HEK293T (cell line): ENCODE data around the gene MYO1H.
"Not testable (repeated sequence)": the region's sequence is repeated elsewhere in the genome, so short reads cannot be mapped to it uniquely, and the experiment has no call there.

Experiments
- CTCF ChIA-PET: fragments of 350-600 bp; formaldehyde crosslinking; extraction: SDS; loops from one replicate; lab custom pipeline; 2021; ENCODE audit warnings: antibody characterized with exemption, inconsistent platforms; lab: Yijun Ruan, JAX
- POLR2A ChIA-PET: fragments of 350-600 bp; formaldehyde crosslinking; extraction: SDS; loops from one replicate; lab custom pipeline; 2020; ENCODE audit warnings: antibody characterized with exemption, inconsistent platforms; lab: Yijun Ruan, JAX
- DNase-seq: peaks from one replicate; pipeline ENCODE4 v3.0.0; 2012; ENCODE audit warnings: mixed read lengths; ENCODE audit errors: extremely low spot score
- ARNT ChIP-seq: fragments of 450-650 bp; IDR thresholded peaks from 2 replicates; pipeline ENCODE4 v1.6.1; 2017; ENCODE audit warnings: mild to moderate bottlenecking
- BHLHE40 ChIP-seq: fragments of 450-650 bp; IDR thresholded peaks from 2 replicates; pipeline ENCODE4 v1.6.1; 2016; ENCODE audit warnings: mild to moderate bottlenecking, moderate library complexity, borderline replicate concordance
- CTBP1 ChIP-seq: fragments of 450-650 bp; IDR thresholded peaks from 2 replicates; pipeline ENCODE4 v1.6.1; 2016; ENCODE audit warnings: borderline replicate concordance
- ELF4 ChIP-seq: fragments of 450-650 bp; IDR thresholded peaks from 2 replicates; pipeline ENCODE4 v1.6.1; 2017; ENCODE audit warnings: antibody characterized with exemption
- FOXA1 ChIP-seq: fragments of 450-650 bp; IDR thresholded peaks from 2 replicates; pipeline ENCODE4 v1.6.1; 2016; ENCODE audit warnings: mild to moderate bottlenecking
- FOXK2 ChIP-seq: fragments of 450-650 bp; IDR thresholded peaks from 2 replicates; pipeline ENCODE4 v1.6.1; 2016; ENCODE audit warnings: mild to moderate bottlenecking
- FOXM1 ChIP-seq: fragments of 450-650 bp; IDR thresholded peaks from 2 replicates; pipeline ENCODE4 v1.6.1; 2017; ENCODE audit warnings: mild to moderate bottlenecking, borderline replicate concordance
- HDGF ChIP-seq: fragments of 450-650 bp; IDR thresholded peaks from 2 replicates; pipeline ENCODE4 v1.6.1; 2017; ENCODE audit warnings: antibody characterized with exemption, borderline replicate concordance
- L3MBTL2 ChIP-seq: fragments of 450-650 bp; conservative IDR thresholded peaks from 2 replicates; pipeline ENCODE4 v1.6.1; 2016; ENCODE audit warnings: mild to moderate bottlenecking
- LEF1 ChIP-seq: fragments of 450-650 bp; IDR thresholded peaks from 2 replicates; pipeline ENCODE4 v1.6.1; 2017; ENCODE audit warnings: mild to moderate bottlenecking, borderline replicate concordance
- NFRKB ChIP-seq: fragments of 450-650 bp; IDR thresholded peaks from 2 replicates; pipeline ENCODE4 v1.6.1; 2016; ENCODE audit warnings: mild to moderate bottlenecking, moderate library complexity
- PKNOX1 ChIP-seq: fragments of 450-650 bp; IDR thresholded peaks from 2 replicates; pipeline ENCODE4 v1.6.1; 2016
- SP1 ChIP-seq: fragments of 450-650 bp; IDR thresholded peaks from 2 replicates; pipeline ENCODE4 v1.6.1; 2017
- SUZ12 ChIP-seq: fragments of 450-650 bp; IDR thresholded peaks from 2 replicates; pipeline ENCODE4 v1.6.1; 2016; ENCODE audit warnings: mild to moderate bottlenecking
- TARDBP ChIP-seq: fragments of 450-650 bp; IDR thresholded peaks from 2 replicates; pipeline ENCODE4 v1.6.1; 2016
- ZNF384 ChIP-seq: fragments of 450-650 bp; IDR thresholded peaks from 2 replicates; pipeline ENCODE4 v1.6.1; 2016

Gene MYO1H

GRCh38 chr12:109436188-109436560 is 88.5 kb downstream of the MYO1H start:
- CTCF ChIA-PET, result interaction anchor here (1.6 kb wide), 1 partner anchor 8 kb away, joined by 4 read pairs; no protein-coding TSS in a partner anchor
- POLR2A ChIA-PET, result no interaction called here
- TF ChIP-seq CTBP1 (no peak), LEF1 (no peak), FOXM1 (no peak), HDGF (no peak), FOXK2 (no peak), FOXA1 (no peak), BHLHE40 (no peak), TARDBP (no peak), ZNF384 (no peak), SUZ12 (no peak), PKNOX1 (no peak), ARNT (no peak), L3MBTL2 (no peak)
- no peak for DNase-seq

GRCh38 chr12:109439181-109439580 is 91.5 kb downstream of the MYO1H start:
- CTCF ChIA-PET, result interaction anchor here (1.8 kb wide), 1 partner anchor 11 kb away, joined by 5 read pairs; no protein-coding TSS in a partner anchor
- TF ChIP-seq HDGF (no peak), TARDBP (no peak)
- no peak for DNase-seq
- POLR2A ChIA-PET, result no interaction called here

GRCh38 chr12:109439951-109440350 is 92.3 kb downstream of the MYO1H start:
- POLR2A ChIA-PET, DNase-seq: not testable (repeated sequence)
- CTCF ChIA-PET, result interaction anchor here (1.8 kb wide), 1 partner anchor 12 kb away, joined by 5 read pairs; no protein-coding TSS in a partner anchor

GRCh38 chr12:109440851-109441490 is 93.3 kb downstream of the MYO1H start:
- no peak for DNase-seq
- ChIA-PET CTCF (interaction anchor here (1.8 kb wide), 1 partner anchor 13 kb away, joined by 5 read pairs; no protein-coding TSS in a partner anchor), POLR2A (no interaction called here)
- no peak for TF ChIP-seq FOXK2
- TF ChIP-seq BHLHE40, result no peak

GRCh38 chr12:109443794-109444193 is 96.1 kb downstream of the MYO1H start:
- CTCF ChIA-PET, result interaction anchor here (0.9 kb wide), 1 partner anchor 11 kb away, joined by 3 read pairs; no protein-coding TSS in a partner anchor
- TF ChIP-seq BHLHE40, result no peak
- TF ChIP-seq L3MBTL2, result no peak
- no peak for TF ChIP-seq CTBP1
- no peak for TF ChIP-seq FOXM1
- TF ChIP-seq ARNT, result no peak
- no peak for TF ChIP-seq ZNF384
- TF ChIP-seq HDGF, result no peak
- no peak for TF ChIP-seq PKNOX1
- TF ChIP-seq FOXA1, result no peak
- no peak for TF ChIP-seq SUZ12
- no peak for TF ChIP-seq FOXK2
- no peak for TF ChIP-seq SP1
- TF ChIP-seq LEF1, result no peak
- no peak for TF ChIP-seq ELF4
- TF ChIP-seq NFRKB, result no peak
- no peak for TF ChIP-seq TARDBP
- no peak for DNase-seq
- POLR2A ChIA-PET, result no interaction called here

GRCh38 chr12:109444259-109444658 is 96.6 kb downstream of the MYO1H start:
- TF ChIP-seq FOXK2 (no peak), L3MBTL2 (no peak), ARNT (no peak), NFRKB (no peak), FOXA1 (no peak)
- POLR2A ChIA-PET, result no interaction called here
- no peak for DNase-seq
- CTCF ChIA-PET, result no interaction called here

GRCh38 chr12:109445191-109445609 is 97.5 kb downstream of the MYO1H start:
- CTCF ChIA-PET, result no interaction called here
- TF ChIP-seq FOXA1 (no peak), FOXK2 (no peak), L3MBTL2 (no peak), ZNF384 (no peak), BHLHE40 (no peak), LEF1 (no peak), ARNT (no peak), FOXM1 (no peak), TARDBP (no peak), SUZ12 (no peak), SP1 (no peak), ELF4 (no peak), CTBP1 (no peak), PKNOX1 (no peak), HDGF (no peak), NFRKB (no peak)
- POLR2A ChIA-PET, result no interaction called here
- no peak for DNase-seq
